PC-3 (cell line): Measurements from ENCODE around the gene CUEDC1.

Experiments used
- EZH2phosphoT487 ChIP-seq: fragments of 300-600 bp; sonication (generic); IDR thresholded peaks from 2 replicates; pipeline ENCODE4 v1.6.1; 2018; ENCODE audit warnings: mild to moderate bottlenecking, antibody characterized with exemption, low read length, borderline replicate concordance
- TF ChIP-seq, protein P1 (sequence below): fragments of 300-600 bp; sonication (generic); conservative IDR thresholded peaks from 2 replicates; pipeline ENCODE4 v1.5.1; 2017; ENCODE audit warnings: antibody characterized with exemption, low read depth, mild to moderate bottlenecking, low read length

DNA sequence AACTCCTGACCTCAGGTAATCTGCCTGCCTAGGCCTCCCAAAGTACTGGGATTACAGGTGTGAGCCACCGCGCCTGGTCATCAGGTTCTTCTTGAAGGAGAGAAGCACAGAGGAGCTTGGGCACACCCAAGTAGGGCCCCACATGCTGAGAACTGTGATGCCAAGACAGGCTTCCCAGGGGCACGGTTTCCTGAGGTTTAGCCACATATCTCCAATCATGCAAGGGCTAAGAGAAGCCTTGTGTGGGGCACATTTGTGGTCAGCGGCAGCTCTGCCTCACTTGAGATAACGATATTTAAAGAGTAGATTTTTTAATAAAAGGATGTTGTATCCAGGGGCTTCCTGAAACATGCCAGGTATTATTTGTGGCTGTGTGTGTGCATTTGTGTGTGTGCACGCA lies 46.9 kb downstream of the CUEDC1 start:
- TF ChIP-seq, protein P1, sequence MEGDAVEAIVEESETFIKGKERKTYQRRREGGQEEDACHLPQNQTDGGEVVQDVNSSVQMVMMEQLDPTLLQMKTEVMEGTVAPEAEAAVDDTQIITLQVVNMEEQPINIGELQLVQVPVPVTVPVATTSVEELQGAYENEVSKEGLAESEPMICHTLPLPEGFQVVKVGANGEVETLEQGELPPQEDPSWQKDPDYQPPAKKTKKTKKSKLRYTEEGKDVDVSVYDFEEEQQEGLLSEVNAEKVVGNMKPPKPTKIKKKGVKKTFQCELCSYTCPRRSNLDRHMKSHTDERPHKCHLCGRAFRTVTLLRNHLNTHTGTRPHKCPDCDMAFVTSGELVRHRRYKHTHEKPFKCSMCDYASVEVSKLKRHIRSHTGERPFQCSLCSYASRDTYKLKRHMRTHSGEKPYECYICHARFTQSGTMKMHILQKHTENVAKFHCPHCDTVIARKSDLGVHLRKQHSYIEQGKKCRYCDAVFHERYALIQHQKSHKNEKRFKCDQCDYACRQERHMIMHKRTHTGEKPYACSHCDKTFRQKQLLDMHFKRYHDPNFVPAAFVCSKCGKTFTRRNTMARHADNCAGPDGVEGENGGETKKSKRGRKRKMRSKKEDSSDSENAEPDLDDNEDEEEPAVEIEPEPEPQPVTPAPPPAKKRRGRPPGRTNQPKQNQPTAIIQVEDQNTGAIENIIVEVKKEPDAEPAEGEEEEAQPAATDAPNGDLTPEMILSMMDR = no peak
- no peak for TF ChIP-seq EZH2phosphoT487
